ENCODE results near the gene GAGE12E.
"Not testable (repeated sequence)": the region's sequence is repeated elsewhere in the genome, so short reads cannot be mapped to it uniquely, and the experiment has no call there.

GRCh38 chrX:49579649-49580048, 28.6 kb downstream of the GAGE12E start, which contains the start of gene GAGE12H:
- not testable (repeated sequence) for TF ChIP-seq POLR2A, POLR2AphosphoS5 (IDR thresholded peaks at IDR 0.05; ENCODE audit: low read depth, low read length)
